Measurements from ENCODE around the gene UMPS.

DNA sequence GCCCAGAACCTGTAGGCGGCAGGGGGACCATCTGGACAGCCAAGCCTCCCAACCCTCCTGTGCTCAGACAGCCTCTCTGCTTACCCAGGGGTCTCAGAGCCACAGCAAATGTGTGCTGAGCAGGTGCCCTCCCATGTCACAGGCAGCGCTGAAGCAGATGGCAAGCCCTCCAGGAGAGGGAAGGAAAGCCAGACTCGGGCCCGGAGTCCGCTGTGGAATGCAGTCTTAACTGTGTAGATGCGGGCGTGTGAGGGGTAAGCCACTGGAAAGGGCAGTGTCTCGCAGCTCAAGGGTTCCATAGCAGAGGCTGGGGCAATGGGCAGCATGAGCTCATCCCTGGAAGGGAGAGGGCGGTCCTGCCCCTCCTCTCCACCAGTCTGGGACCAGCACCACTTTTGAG lies 45.6 kb downstream of the UMPS start:
- TF ChIP-seq, protein P1, sequence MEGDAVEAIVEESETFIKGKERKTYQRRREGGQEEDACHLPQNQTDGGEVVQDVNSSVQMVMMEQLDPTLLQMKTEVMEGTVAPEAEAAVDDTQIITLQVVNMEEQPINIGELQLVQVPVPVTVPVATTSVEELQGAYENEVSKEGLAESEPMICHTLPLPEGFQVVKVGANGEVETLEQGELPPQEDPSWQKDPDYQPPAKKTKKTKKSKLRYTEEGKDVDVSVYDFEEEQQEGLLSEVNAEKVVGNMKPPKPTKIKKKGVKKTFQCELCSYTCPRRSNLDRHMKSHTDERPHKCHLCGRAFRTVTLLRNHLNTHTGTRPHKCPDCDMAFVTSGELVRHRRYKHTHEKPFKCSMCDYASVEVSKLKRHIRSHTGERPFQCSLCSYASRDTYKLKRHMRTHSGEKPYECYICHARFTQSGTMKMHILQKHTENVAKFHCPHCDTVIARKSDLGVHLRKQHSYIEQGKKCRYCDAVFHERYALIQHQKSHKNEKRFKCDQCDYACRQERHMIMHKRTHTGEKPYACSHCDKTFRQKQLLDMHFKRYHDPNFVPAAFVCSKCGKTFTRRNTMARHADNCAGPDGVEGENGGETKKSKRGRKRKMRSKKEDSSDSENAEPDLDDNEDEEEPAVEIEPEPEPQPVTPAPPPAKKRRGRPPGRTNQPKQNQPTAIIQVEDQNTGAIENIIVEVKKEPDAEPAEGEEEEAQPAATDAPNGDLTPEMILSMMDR (IDR thresholded peaks at IDR 0.05) = no peak
- no peak for TF ChIP-seq POLR2A (IDR thresholded peaks at IDR 0.05)
